Left hindlimb (tissue), 1 donor: ENCODE data around the gene KCNG2.

Source experiments
- DNase-seq: peaks from one replicate; pipeline ENCODE4 v3.0.0-alpha.2; 2018

The KCNG2 gene

GRCh38 chr18:79889569-79889968, 91.8 kb downstream of the KCNG2 start:
- no peak for DNase-seq

GRCh38 chr18:79890674-79891073, 92.9 kb downstream of the KCNG2 start:
- no peak for DNase-seq

GRCh38 chr18:79896738-79897137, 99.0 kb downstream of the KCNG2 start:
- DNase-seq: no peak

- DNase-seq: peak; percentile 6
Observed at GRCh38 chr18:79897940-79898625, 100.3 kb downstream of the KCNG2 start.

GRCh38 chr18:79898952-79899608, 101.3 kb downstream of the KCNG2 start:
- DNase-seq: no peak

- no peak for DNase-seq
Observed at GRCh38 chr18:79899609-79900445, 102.1 kb downstream of the KCNG2 start.

GRCh38 chr18:79900610-79901570, 103.2 kb downstream of the KCNG2 start:
- DNase-seq: no peak

- DNase-seq: no peak
Observed at GRCh38 chr18:79901665-79902064, 103.9 kb downstream of the KCNG2 start.

GRCh38 chr18:79902075-79902474, 104.3 kb downstream of the KCNG2 start:
- no peak for DNase-seq

- no peak for DNase-seq
Observed at GRCh38 chr18:79902640-79903039, 104.9 kb downstream of the KCNG2 start.

GRCh38 chr18:79903071-79903635, 105.4 kb downstream of the KCNG2 start:
- no peak for DNase-seq

- DNase-seq: no peak
Observed at GRCh38 chr18:79903787-79904356, 106.1 kb downstream of the KCNG2 start.

GRCh38 chr18:79904357-79905147, 106.8 kb downstream of the KCNG2 start:
- DNase-seq: no peak

- DNase-seq: no peak
Observed at GRCh38 chr18:79905389-79905911, 107.7 kb downstream of the KCNG2 start.

GRCh38 chr18:79905993-79906392, 108.3 kb downstream of the KCNG2 start:
- no peak for DNase-seq

GRCh38 chr18:79906706-79907105, 109.0 kb downstream of the KCNG2 start:
- DNase-seq: no peak

GRCh38 chr18:79910563-79911343, 113.0 kb downstream of the KCNG2 start:
- no peak for DNase-seq

- peak; percentile 56 for DNase-seq
Observed at GRCh38 chr18:79911344-79912270, 113.9 kb downstream of the KCNG2 start.
